Measurements from ENCODE around the gene ITPKB. TPM values are rescaled to one million over a fixed set of nuclear protein-coding genes. Genes with fewer than 3 reads are reported as not detected.

The ITPKB gene
- polyA plus RNA-seq, 3 donors from 2014 or later, result 14.1 to 37.8 (median 18.7) TPM

- Mint-ChIP-seq H3K36me3 (peaks cover 0 to 9% (median 0%) of the 10 kb centered on the region in 3 donors), H3K27me3 (ENCODE audit: low read depth in 3 of 3) (peaks cover 4 to 5% (median 5%) of the 10 kb centered on the region in 3 donors), H3K9me3 (no peaks in the 10 kb centered on the region), H3K4me3 (peak overlapping the region; percentile 86 to 93 (median 89)), H3K4me1 (peaks cover 74 to 87% of the 10 kb centered on the region in 2 donors), H3K27ac (peak overlapping the region; percentile 93 to 99 (median 98))
- peak; percentile 89 to 91 (median 90) for DNase-seq
Observed at GRCh38 chr1:226702957-226703831, 35.9 kb downstream of the ITPKB start.

GRCh38 chr1:226702318-226702956 is 36.6 kb downstream of the ITPKB start:
- Mint-ChIP-seq H3K4me3 (peak overlapping the region; percentile 86 to 93 (median 89)), H3K4me1 (peaks cover 74 to 87% of the 10 kb centered on the region in 2 donors), H3K27me3 (ENCODE audit: low read depth in 3 of 3) (peaks cover 4 to 5% (median 5%) of the 10 kb centered on the region in 3 donors), H3K36me3 (peaks cover 0 to 6% (median 0%) of the 10 kb centered on the region in 3 donors), H3K27ac (peak overlapping the region; percentile 93 to 99 (median 98)), H3K9me3 (no peaks in the 10 kb centered on the region)
- no peak for DNase-seq

GRCh38 chr1:226700861-226701260 is 38.2 kb downstream of the ITPKB start:
- Mint-ChIP-seq H3K27me3 (ENCODE audit: low read depth in 3 of 3) (peaks cover 4 to 6% (median 5%) of the 10 kb centered on the region in 3 donors), H3K4me3 (peak overlapping the region; percentile 10 to 59 (median 27)), H3K36me3 (peaks cover 0 to 4% (median 0%) of the 10 kb centered on the region in 3 donors), H3K9me3 (no peaks in the 10 kb centered on the region), H3K27ac (peak overlapping the region; percentile 78 to 93 (median 89)), H3K4me1 (peaks cover 86 to 96% of the 10 kb centered on the region in 2 donors)
- DNase-seq, result no peak

- peaks cover 4 to 6% (median 5%) of the 10 kb centered on the region in 3 donors for H3K27me3 Mint-ChIP-seq (ENCODE audit: low read depth in 3 of 3)
Observed at GRCh38 chr1:226699166-226699565, 39.9 kb downstream of the ITPKB start.

GRCh38 chr1:226698659-226699058 is 40.4 kb downstream of the ITPKB start:
- Mint-ChIP-seq H3K4me1 (peaks cover 81 to 93% of the 10 kb centered on the region in 2 donors), H3K27me3 (ENCODE audit: low read depth in 3 of 3) (peaks cover 4 to 6% (median 5%) of the 10 kb centered on the region in 3 donors), H3K27ac (peak overlapping the region; percentile 55 to 93 (median 78)), H3K36me3 (no peaks in the 10 kb centered on the region), H3K4me3 (no peak overlapping the region), H3K9me3 (no peaks in the 10 kb centered on the region)
- no peak for DNase-seq

More at GRCh38 chr1:226699166-226699565, 39.9 kb downstream of the ITPKB start:
- Mint-ChIP-seq H3K4me1 (peaks cover 84 to 93% of the 10 kb centered on the region in 2 donors), H3K4me3 (no peak overlapping the region), H3K36me3 (no peaks in the 10 kb centered on the region), H3K27ac (peak overlapping the region; percentile 68 to 93 (median 78)), H3K9me3 (no peaks in the 10 kb centered on the region)
- DNase-seq, result no peak

GRCh38 chr1:226697929-226698544 is 41.0 kb downstream of the ITPKB start:
- no peaks in the 10 kb centered on the region for H3K36me3 Mint-ChIP-seq
- no peaks in the 10 kb centered on the region for H3K9me3 Mint-ChIP-seq
- H3K27me3 Mint-ChIP-seq (ENCODE audit: low read depth in 3 of 3), result peaks cover 3 to 6% (median 5%) of the 10 kb centered on the region in 3 donors
- no peak overlapping the region for H3K4me3 Mint-ChIP-seq
- peaks cover 82 to 95% of the 10 kb centered on the region in 2 donors for H3K4me1 Mint-ChIP-seq
- DNase-seq, result no peak
- peak overlapping the region; percentile 21 to 93 (median 78) for H3K27ac Mint-ChIP-seq

GRCh38 chr1:226697151-226697928 is 41.7 kb downstream of the ITPKB start:
- Mint-ChIP-seq H3K36me3 (no peaks in the 10 kb centered on the region), H3K27ac (peak overlapping the region; percentile 67 to 93 (median 82)), H3K27me3 (ENCODE audit: low read depth in 3 of 3) (peaks cover 0 to 6% (median 5%) of the 10 kb centered on the region in 3 donors), H3K9me3 (no peaks in the 10 kb centered on the region), H3K4me1 (peaks cover 82 to 95% of the 10 kb centered on the region in 2 donors), H3K4me3 (no peak overlapping the region)
- no peak for DNase-seq

GRCh38 chr1:226696547-226696946 is 42.5 kb downstream of the ITPKB start:
- peaks cover 0 to 2% (median 0%) of the 10 kb centered on the region in 3 donors for H3K27me3 Mint-ChIP-seq (ENCODE audit: low read depth in 3 of 3)
- H3K4me3 Mint-ChIP-seq, result no peak overlapping the region
- peak overlapping the region; percentile 34 to 93 (median 60) for H3K27ac Mint-ChIP-seq
- H3K4me1 Mint-ChIP-seq, result peaks cover 82 to 95% of the 10 kb centered on the region in 2 donors
- no peak for DNase-seq
- no peaks in the 10 kb centered on the region for H3K9me3 Mint-ChIP-seq
- no peaks in the 10 kb centered on the region for H3K36me3 Mint-ChIP-seq

- Mint-ChIP-seq H3K36me3 (peaks cover 0 to 4% (median 0%) of the 10 kb centered on the region in 3 donors), H3K27ac (peak overlapping the region; percentile 9 to 83 (median 56)), H3K4me3 (no peak overlapping the region), H3K9me3 (no peaks in the 10 kb centered on the region), H3K4me1 (peaks cover 84 to 96% of the 10 kb centered on the region in 2 donors), H3K27me3 (ENCODE audit: low read depth in 3 of 3) (peaks cover 0 to 2% (median 1%) of the 10 kb centered on the region in 3 donors)
- no peak for DNase-seq
Observed at GRCh38 chr1:226695335-226695900, 43.7 kb downstream of the ITPKB start.

GRCh38 chr1:226692823-226693222 is 46.3 kb downstream of the ITPKB start:
- Mint-ChIP-seq H3K9me3 (no peaks in the 10 kb centered on the region), H3K36me3 (peaks cover 0 to 8% (median 3%) of the 10 kb centered on the region in 3 donors), H3K4me1 (peaks cover 84 to 96% of the 10 kb centered on the region in 2 donors), H3K27ac (peak overlapping the region; percentile 73 to 100 (median 90)), H3K4me3 (no peak overlapping the region), H3K27me3 (ENCODE audit: low read depth in 3 of 3) (peaks cover 0 to 2% (median 1%) of the 10 kb centered on the region in 3 donors)
- DNase-seq, result no peak

GRCh38 chr1:226692051-226692792 is 46.9 kb downstream of the ITPKB start:
- peaks cover 0 to 2% (median 1%) of the 10 kb centered on the region in 3 donors for H3K27me3 Mint-ChIP-seq (ENCODE audit: low read depth in 3 of 3)
- peak overlapping the region; percentile 87 to 100 (median 91) for H3K27ac Mint-ChIP-seq
- H3K4me1 Mint-ChIP-seq, result peaks cover 84 to 96% of the 10 kb centered on the region in 2 donors
- peak overlapping the region in 1 of 5 donors; percentile 17 for H3K4me3 Mint-ChIP-seq
- no peaks in the 10 kb centered on the region for H3K9me3 Mint-ChIP-seq
- peaks cover 0 to 8% (median 3%) of the 10 kb centered on the region in 3 donors for H3K36me3 Mint-ChIP-seq
- no peak for DNase-seq

- H3K4me3 Mint-ChIP-seq, result peak overlapping the region; percentile 19 to 66 (median 26)
- H3K27ac Mint-ChIP-seq, result peak overlapping the region; percentile 87 to 100 (median 91)
- peaks cover 85 to 96% of the 10 kb centered on the region in 2 donors for H3K4me1 Mint-ChIP-seq
- H3K9me3 Mint-ChIP-seq, result no peaks in the 10 kb centered on the region
- DNase-seq, result peak in 2 of 3 donors; percentile 21 to 28
- peaks cover 0 to 8% (median 3%) of the 10 kb centered on the region in 3 donors for H3K36me3 Mint-ChIP-seq
- H3K27me3 Mint-ChIP-seq (ENCODE audit: low read depth in 3 of 3), result peaks cover 0 to 2% (median under 1%) of the 10 kb centered on the region in 3 donors
Observed at GRCh38 chr1:226691247-226691646, 47.8 kb downstream of the ITPKB start.
